AG09319 (cell line): ENCODE data around the gene IFNK.

Source experiments
- DNase-seq: peaks from one replicate; pipeline ENCODE4 v3.0.0-alpha.2; 2010; ENCODE audit warnings: low read depth; ENCODE audit errors: extremely low read depth
- TF ChIP-seq, protein P1 (sequence below): IDR thresholded peaks from 2 replicates; pipeline ENCODE4 v1.5.1; 2011; ENCODE audit warnings: low read depth, mild to moderate bottlenecking, inconsistent platforms, low read length, moderate library complexity

Gene IFNK

DNA sequence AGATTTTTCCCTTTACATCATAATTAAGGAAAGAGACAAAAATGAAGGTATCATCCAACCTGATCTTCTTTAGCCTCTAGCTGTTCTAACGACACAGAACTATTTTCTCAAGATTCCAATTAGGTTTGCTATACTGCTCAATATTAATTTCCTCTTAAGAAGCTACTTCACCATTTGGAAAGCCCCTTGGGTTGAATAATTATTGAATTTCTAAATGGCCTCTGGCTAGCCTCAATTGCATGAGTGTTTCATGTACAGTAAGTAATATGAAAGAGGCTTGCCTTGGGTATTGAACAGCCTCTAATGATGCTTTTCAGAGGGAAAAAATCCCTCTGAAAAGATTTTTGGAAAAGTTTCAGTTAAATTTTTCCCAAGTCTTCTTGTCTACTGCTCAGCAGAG is 9.2 kb downstream of the IFNK start:
- DNase-seq, result no peak
- TF ChIP-seq, protein P1, sequence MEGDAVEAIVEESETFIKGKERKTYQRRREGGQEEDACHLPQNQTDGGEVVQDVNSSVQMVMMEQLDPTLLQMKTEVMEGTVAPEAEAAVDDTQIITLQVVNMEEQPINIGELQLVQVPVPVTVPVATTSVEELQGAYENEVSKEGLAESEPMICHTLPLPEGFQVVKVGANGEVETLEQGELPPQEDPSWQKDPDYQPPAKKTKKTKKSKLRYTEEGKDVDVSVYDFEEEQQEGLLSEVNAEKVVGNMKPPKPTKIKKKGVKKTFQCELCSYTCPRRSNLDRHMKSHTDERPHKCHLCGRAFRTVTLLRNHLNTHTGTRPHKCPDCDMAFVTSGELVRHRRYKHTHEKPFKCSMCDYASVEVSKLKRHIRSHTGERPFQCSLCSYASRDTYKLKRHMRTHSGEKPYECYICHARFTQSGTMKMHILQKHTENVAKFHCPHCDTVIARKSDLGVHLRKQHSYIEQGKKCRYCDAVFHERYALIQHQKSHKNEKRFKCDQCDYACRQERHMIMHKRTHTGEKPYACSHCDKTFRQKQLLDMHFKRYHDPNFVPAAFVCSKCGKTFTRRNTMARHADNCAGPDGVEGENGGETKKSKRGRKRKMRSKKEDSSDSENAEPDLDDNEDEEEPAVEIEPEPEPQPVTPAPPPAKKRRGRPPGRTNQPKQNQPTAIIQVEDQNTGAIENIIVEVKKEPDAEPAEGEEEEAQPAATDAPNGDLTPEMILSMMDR, result no peak

DNA sequence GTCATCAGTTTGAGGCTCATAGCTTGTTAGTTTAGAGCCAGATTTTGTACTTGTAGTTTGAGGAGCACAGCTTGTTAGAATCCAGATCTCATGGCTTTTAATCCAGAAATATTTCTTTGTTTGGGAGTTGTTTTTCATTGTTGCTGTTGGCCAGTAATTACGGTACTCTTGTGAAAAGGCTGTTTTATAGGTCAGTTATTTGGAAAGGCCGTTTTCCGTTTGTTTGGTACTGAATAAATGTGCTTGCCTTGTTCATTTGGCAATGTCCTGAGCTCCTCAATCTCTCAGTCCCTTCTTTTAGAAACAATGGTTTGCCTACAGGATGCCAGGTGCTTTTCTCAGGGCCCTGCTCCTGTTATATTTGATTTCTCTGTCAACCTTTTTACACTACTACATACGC is 10.0 kb downstream of the IFNK start:
- TF ChIP-seq, protein P1, result no peak
- no peak for DNase-seq

DNA sequence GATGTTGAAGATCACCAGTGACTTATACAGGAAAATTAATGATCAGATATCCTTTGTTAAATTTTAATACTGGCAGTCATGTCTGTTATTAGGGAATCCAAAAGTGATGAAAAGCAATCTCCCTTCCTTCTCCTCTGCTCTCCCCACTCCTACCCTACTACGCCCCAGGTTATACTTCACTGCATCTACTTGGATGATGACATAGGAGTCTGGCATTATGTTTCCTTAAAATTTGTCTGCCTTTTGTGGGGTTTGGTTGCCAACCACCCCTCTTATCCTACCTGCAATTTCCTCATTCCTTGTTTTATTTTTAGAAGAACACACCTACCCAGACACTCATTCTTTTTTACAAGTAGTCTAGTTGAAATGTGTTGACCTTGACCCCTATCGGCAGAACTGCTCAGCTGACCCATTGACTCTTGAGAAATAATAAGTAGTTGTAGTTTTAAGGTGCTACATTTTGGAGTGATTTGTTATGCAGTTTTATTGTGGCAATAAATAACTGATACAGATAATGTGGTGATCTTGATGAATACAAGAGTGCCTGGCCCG is 10.6 kb downstream of the IFNK start:
- TF ChIP-seq, protein P1, result no peak
- DNase-seq, result no peak

DNA sequence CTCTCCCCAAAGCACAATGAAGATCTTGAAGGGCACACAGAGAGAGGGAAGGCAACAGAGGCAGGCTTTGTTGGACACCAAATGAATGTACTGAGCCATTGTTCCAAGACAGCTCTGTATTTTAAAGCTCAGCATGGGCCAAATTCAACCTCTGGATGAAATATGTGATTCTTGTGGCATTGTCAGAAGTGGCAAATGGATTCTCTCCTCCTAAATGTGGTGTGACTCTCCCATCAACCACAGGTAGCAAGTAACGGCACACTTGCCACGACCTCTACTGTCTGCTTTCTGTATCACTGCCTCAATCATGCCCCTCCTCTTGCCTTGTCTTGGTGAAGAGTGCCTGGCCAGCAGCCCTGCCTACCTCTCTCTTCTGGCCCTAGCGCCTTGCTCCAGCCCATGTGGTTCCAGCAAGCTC is 11.6 kb downstream of the IFNK start:
- TF ChIP-seq, protein P1, result no peak
- no peak for DNase-seq

DNA sequence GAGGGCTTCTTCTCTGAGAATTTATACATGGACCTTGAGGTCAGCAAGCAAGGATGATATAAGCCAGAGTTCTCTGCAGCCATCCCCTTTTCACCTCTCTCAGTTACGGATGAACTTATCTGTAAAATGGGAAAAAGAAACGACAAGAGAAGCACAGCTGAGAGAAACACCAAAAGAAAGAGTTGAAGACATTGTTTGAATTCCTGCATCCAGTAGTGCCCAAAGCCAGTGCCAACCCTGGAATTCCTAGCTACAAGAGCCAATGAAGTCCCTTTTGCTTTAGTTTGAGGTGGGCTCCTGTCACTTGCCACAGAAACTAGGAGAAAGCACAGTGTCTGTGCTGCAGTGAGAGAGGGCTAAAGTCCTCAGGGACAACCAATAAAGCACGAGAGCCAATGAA is 12.1 kb downstream of the IFNK start:
- TF ChIP-seq, protein P1, result no peak
- DNase-seq, result no peak

DNA sequence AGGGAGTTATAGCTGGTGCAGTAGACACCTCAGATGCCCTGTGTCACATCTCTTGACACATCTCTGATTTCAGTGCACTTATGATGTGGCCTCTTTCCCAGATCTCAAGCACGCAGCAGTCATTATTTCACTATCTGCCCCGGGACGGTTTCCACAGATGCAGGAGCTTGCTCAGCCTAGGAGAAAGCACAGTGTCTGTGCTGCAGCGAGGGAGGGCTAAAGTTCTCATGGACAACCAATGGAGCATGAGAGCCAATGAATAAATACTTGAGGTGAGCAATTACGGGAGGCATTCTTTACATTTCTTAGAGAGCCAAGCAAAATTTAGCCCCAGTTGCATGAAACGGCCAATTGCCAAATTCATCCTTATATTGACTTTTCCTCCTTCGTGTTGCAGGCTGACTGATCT is 12.9 kb downstream of the IFNK start:
- no peak for DNase-seq
- TF ChIP-seq, protein P1, result no peak

DNA sequence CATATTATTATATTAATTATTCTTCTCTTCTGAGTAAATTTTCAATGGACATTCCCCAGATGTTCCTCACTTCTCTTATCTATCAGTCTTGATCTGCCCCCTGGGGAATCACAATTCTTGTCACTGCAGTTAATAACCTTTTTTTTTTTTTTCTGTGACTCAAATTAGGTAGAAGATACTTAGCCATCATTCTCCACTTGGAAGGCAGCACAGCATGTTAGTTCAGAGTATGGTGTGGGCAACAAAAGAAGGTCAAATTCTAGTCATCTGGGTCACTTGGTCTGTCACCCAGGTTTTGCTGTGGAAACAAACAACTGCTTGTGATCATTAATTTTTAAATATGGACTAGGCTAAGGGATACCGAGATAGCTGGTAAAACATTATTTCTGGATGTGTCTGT is 13.7 kb downstream of the IFNK start:
- DNase-seq, result no peak
- TF ChIP-seq, protein P1, result no peak
